ENCODE data around the gene DEPDC5. TPM values are rescaled to one million over a fixed set of nuclear protein-coding genes. Genes with fewer than 3 reads are reported as not detected.

The DEPDC5 gene
- total and polyA plus RNA-seq, 2 of the 8 experiments (the other 6 are each of a cell fraction or from before 2014, with no cell fraction given) = 18.3 to 26.5 TPM

GRCh38 chr22:31757265-31757664, 3.4 kb downstream of the DEPDC5 start:
- POLR2A ChIA-PET (ENCODE audit: partially characterized antibody) = interaction anchor here (0.9 to 1.0 kb wide), 2 partner anchors 91 to 95 kb away, joined by 3 read pairs; partner anchors contain the start of gene PISD
- 94% methylated on average over 1 of the region's 1 CpG; no CpG with 5 or more reads in 1 of the 2 experiments for WGBS, 2 experiments (ENCODE audit: extremely low coverage in 1 of 2, insufficient coverage in 1 of 2, insufficient read length in 1 of 2, insufficient replicate concordance in 2 of 2, low coverage in 1 of 2, low lambda C conversion rate in 2 of 2, missing lambda C conversion rate in 1 of 2)
- H4K8ac ChIP-seq (ENCODE audit: extremely low read depth, insufficient read depth, low read length) = no peak overlapping the region
- TF ChIP-seq POLR2AphosphoS5 (IDR thresholded peaks at IDR 0.05; ENCODE audit: low read depth, low read length) (no peak), MAFK (IDR thresholded peaks at IDR 0.05; ENCODE audit: low read depth, low read length) (no peak), NRF1 (IDR thresholded peaks at IDR 0.05; ENCODE audit: low read depth, low read length) (no peak), KDM5A (IDR thresholded peaks at IDR 0.05; ENCODE audit: low read length) (no peak), NANOG (IDR thresholded peaks at IDR 0.05; ENCODE audit: insufficient read depth, low read depth, low read length, poor library complexity, severe bottlenecking) (no peak), RFX5 (IDR thresholded peaks at IDR 0.05; ENCODE audit: borderline replicate concordance, low read depth, low read length) (no peak), CBX8 (IDR thresholded peaks at IDR 0.05; ENCODE audit: borderline replicate concordance, low read depth, low read length) (no peak), CTBP2 (IDR thresholded peaks at IDR 0.05; ENCODE audit: borderline replicate concordance, insufficient read depth, insufficient read length, low read length) (no peak), GTF2F1 (IDR thresholded peaks at IDR 0.05; ENCODE audit: borderline replicate concordance, low read depth, low read length) (no peak), TBP (IDR thresholded peaks at IDR 0.05; ENCODE audit: low read depth, low read length) (no peak), RAD21 (IDR thresholded peaks at IDR 0.05 in 1 of 2, conservative IDR thresholded peaks at IDR 0.05 in 1 of 2; ENCODE audit: low read depth in 2 of 2, low read length in 2 of 2) (no peak), JUND (IDR thresholded peaks at IDR 0.05; ENCODE audit: low read length) (no peak), ATF3 (IDR thresholded peaks at IDR 0.05; ENCODE audit: insufficient read depth, low read depth, low read length) (no peak)

More at GRCh38 chr22:31757265-31757664, 3.4 kb downstream of the DEPDC5 start:
- Histone ChIP-seq H3K9ac (replicated peaks in 1 of 4; ENCODE audit: extremely low read depth in 1 of 4, low read depth in 3 of 4, low read length in 3 of 4) (no peak overlapping the region; a peak in 1 of 7 replicates), H2BK12ac (ENCODE audit: low read depth, low read length) (no peak overlapping the region), H3K4ac (replicated peaks; ENCODE audit: insufficient read length, low read depth, low read length) (no peak overlapping the region), H2AK5ac (ENCODE audit: low read depth, low read length) (no peak overlapping the region), H3K4me1 (replicated peaks in 1 of 4; ENCODE audit: control insufficient read depth in 3 of 4, insufficient read depth in 4 of 4, low read length in 3 of 4) (peaks cover 2 to 9% (median 7%) of the 10 kb centered on the region in 4 experiments), H3K27me3 (replicated peaks in 1 of 4; ENCODE audit: control insufficient read depth in 3 of 4, extremely low read depth in 1 of 4, insufficient read depth in 3 of 4, low read length in 3 of 4) (no peaks in the 10 kb centered on the region), H3K23me2 (ENCODE audit: low read depth, low read length) (peaks cover 9% of the 10 kb centered on the region; the same call in 1 of the 2 replicates), H2BK15ac (ENCODE audit: low read length) (no peak overlapping the region), H3K9me3 (ENCODE audit: insufficient read depth in 2 of 2, low read depth in 1 of 2, low read length in 1 of 2) (no peaks in the 10 kb centered on the region), H3K36me3 (ENCODE audit: control insufficient read depth in 2 of 4, insufficient read depth in 4 of 4, low read length in 3 of 4) (peaks cover 2 to 12% (median 8%) of the 10 kb centered on the region in 4 experiments; a peak in 6 of 8 replicates), H3K4me3 (ENCODE audit: extremely low read depth in 1 of 4, insufficient read depth in 2 of 4, low read depth in 3 of 4, low read length in 4 of 4) (no peak overlapping the region), H3K79me1 (ENCODE audit: low read depth, low read length) (no peaks in the 10 kb centered on the region), H2AFZ (ENCODE audit: low read length) (no peak overlapping the region), H2BK5ac (ENCODE audit: low read depth, low read length) (no peak overlapping the region), H4K5ac (ENCODE audit: insufficient read length, low read depth, low read length) (no peak overlapping the region), H3K4me2 (ENCODE audit: insufficient read depth in 1 of 2, low read depth in 2 of 2, low read length in 2 of 2) (no peak overlapping the region), H3K79me2 (ENCODE audit: control insufficient read depth in 1 of 2, insufficient read depth in 2 of 2, low read length in 2 of 2) (peaks cover 0 to 10% of the 10 kb centered on the region in 2 experiments; a peak in 2 of 4 replicates), H4K91ac (replicated peaks; ENCODE audit: insufficient read length, low read length) (no peak overlapping the region), H3K56ac (replicated peaks; ENCODE audit: insufficient read length, low read depth, low read length) (no peak overlapping the region), H2BK20ac (ENCODE audit: low read length) (no peak overlapping the region), H3K14ac (ENCODE audit: insufficient read length) (no peak overlapping the region), H3K27ac (ENCODE audit: low read depth, low read length) (no peak overlapping the region), H3K18ac (ENCODE audit: extremely low read depth, low read length) (no peak overlapping the region), H3K23ac (ENCODE audit: insufficient read length) (no peak overlapping the region), H2BK120ac (replicated peaks; ENCODE audit: low read depth, low read length) (no peak overlapping the region), H4K20me1 (replicated peaks in 1 of 2; ENCODE audit: control insufficient read depth in 1 of 2, insufficient read depth in 2 of 2, low read length in 2 of 2) (no peaks in the 10 kb centered on the region)
- CTCF ChIA-PET (ENCODE audit: partially characterized antibody) = interaction anchor here (0.6 to 1.3 kb wide), 2 partner anchors 220 to 559 kb away, joined by 3 to 4 read pairs; no protein-coding TSS in a partner anchor
- no peak for FAIRE-seq
- no peak for DNase-seq (ENCODE audit: low read depth in 1 of 2, low spot score in 2 of 2)
